Left hindlimb (tissue), 1 donor: ENCODE measurements around the gene SF3A2.

Experiments
- DNase-seq: peaks from one replicate; pipeline ENCODE4 v3.0.0-alpha.2; 2018

Gene SF3A2

GRCh38 chr19:2227415-2228156 is 9.0 kb upstream of the SF3A2 start:
- no peak for DNase-seq

- DNase-seq = no peak
Measured at GRCh38 chr19:2228157-2229030, 8.2 kb upstream of the SF3A2 start.

GRCh38 chr19:2229103-2230032 is 7.3 kb upstream of the SF3A2 start:
- no peak for DNase-seq

DNA sequence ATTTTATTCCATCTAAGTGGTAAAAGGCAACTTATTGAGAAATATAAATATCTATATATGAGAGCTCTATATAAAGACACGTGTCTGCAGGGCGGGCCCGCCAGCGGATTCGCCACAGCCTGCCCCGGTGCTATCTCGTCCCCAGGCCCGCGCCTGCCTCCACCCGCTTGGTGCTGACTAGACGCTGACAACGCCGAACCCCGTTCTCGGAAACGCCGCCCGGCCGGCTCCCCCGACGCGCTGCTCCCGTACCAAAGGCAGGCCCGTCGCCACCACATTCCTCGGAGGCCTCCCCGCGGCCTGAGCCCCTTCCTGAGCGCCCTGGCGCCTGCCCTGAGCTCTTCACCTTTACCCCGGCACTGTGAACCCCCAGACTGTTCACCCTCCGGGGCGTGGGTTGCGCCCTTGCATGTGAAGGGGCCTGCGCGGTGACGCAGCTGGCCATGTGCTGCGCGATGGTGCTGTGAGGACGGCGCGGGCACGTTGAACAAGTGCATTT is 6.5 kb upstream of the SF3A2 start:
- DNase-seq = no peak

DNA sequence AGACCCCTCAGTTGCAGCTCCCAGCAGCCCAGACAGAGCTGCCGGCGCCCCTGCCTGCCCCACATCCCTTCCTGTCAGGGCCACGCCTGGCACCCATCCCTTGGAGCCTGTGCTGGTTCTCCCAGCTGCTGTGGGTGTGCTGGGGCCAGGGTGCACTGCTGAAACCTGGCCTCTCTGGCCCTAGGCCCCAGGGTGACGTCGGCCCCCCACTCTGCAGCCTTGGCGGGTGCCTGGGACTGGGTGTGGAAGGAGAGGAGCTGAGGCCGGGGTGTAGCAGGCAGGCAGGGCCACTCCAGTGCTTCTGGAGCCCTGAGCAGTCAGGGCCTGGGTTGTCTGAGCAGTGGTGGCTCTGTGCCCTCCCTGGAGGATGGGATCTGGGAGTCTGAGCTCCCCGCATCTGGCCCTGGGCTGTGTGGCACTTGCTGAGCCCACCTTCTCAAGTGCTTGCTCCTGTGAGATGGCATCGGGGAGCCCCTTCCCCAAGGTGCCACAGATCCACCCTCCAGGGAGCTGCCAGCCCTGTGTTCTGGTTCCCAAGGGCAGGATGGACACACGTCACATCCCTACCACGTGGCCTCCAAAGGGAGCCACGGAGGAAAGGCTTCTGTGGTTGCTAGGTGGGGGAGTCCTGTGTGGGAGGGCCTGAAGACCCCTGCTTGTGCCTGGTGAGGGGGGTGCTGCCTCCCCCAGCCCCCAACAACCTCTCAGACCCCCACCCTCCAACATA is 5.7 kb upstream of the SF3A2 start:
- no peak for DNase-seq

DNA sequence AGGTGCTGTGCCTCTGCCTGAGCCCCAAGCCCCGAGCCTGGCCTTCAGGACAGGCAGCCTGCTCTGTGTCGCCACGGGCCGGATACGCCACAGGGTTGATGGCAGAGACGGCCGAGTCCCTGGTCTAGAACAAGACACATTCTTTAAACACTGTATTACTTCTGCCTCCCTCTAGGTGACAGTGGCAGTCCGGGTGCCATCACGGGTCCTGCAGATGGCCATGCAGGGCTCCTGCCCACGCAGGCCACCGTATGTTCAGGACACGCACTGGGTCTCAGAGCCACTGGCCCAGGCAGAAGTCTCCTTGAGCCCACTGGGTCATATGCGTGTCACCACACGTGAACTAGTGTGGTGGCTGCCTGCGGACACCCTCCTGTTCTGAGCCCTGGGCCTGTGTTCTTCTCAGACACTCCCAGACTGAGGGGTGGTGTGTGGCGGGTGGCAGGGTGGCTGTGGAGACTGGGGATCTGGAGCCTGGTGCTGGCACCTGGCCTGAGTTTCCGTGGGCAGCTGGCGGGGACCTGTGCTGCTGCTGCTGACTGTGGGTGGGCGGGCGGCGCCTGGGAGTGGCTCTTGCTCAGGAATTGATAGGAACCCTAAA is 4.9 kb upstream of the SF3A2 start:
- DNase-seq = no peak

- no peak for DNase-seq
Measured at GRCh38 chr19:2232286-2233151, 4.1 kb upstream of the SF3A2 start.

GRCh38 chr19:2233601-2234280 is 2.9 kb upstream of the SF3A2 start:
- DNase-seq = no peak

GRCh38 chr19:2234996-2235380 is 1.6 kb upstream of the SF3A2 start:
- no peak for DNase-seq

DNA sequence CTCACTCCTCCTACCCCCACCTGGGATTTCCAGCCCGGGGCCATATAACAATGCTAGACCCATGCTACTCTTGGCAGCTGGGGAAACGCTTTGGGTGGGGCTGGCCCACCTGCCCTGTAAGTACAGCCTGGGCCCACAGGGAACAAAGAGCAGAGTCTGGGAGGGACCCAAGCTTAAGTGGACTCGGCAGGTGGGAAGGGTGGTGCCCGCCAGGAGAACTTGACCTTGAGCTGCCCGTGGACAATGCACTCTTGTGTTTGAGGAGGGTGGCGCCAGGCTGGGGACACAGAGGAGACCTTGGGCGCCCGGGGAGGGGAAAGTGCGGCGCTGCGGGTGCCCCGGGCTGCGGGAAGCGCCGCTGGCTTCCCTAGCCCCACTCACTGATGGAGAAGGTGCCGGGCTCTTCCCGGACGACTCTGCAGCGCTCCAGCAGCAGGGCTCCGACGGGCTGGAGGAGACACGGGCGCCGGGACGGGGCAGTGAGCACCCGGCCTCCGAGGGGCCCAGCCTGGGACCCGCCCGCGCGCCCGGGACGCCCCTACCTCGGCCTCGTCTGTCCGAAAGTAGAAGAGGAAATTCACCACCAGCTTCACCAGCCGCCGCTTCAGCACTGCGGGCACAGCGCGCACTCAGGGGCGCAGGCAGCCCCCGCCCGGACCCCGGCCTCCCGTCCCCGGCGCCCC is 1.1 kb upstream of the SF3A2 start:
- no peak for DNase-seq

DNA sequence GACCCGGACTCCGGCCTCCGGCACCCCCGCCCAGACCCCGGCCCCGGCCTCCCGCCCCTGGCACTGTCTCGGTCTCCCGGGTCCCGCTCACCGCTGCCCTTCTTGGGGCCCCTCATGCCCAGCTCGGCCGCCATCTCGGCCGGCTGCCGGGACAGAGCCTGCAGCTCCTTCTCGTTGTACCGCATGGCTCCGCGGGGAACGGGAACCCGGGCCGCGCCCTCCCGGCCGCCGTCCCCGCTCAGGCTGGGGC is 635 bp upstream of the SF3A2 start:
- no peak for DNase-seq

GRCh38 chr19:2237051-2237868 is 636 bp downstream of the SF3A2 start:
- no peak for DNase-seq

DNA sequence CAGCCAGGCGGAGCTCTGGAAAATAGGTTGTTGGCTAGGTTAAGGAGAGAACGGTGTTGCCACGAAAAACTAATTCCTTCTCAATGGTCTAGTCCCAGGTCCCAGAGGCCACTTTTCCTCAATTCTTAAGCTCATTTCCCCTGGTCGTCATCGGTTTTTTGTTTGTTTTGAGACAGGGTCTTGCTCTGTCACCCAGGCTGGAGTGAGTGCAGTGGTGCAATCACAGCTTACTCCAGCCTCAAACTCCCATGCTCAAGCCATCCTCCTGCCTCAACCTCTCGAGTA is 1.2 kb downstream of the SF3A2 start:
- no peak for DNase-seq

DNA sequence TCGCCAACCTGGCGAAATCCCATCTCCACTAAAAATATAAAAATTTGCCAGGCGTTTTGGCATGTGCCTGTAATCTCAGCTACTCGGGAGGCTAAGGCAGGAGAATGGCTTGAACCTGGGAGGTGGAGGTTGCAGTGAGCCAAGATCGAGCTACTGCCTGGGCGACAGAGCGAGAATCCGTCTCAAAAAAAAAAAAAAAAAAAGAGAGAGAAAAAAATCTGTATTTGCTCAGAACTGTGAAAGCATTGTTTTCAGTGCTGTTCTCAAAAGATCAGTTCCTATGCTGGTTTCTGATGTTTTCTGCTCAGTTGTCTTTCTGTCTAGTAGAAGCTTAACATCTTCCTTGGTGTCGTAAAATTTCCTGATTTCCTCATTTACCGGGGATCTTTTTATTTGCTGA is 2.5 kb downstream of the SF3A2 start:
- no peak for DNase-seq

DNA sequence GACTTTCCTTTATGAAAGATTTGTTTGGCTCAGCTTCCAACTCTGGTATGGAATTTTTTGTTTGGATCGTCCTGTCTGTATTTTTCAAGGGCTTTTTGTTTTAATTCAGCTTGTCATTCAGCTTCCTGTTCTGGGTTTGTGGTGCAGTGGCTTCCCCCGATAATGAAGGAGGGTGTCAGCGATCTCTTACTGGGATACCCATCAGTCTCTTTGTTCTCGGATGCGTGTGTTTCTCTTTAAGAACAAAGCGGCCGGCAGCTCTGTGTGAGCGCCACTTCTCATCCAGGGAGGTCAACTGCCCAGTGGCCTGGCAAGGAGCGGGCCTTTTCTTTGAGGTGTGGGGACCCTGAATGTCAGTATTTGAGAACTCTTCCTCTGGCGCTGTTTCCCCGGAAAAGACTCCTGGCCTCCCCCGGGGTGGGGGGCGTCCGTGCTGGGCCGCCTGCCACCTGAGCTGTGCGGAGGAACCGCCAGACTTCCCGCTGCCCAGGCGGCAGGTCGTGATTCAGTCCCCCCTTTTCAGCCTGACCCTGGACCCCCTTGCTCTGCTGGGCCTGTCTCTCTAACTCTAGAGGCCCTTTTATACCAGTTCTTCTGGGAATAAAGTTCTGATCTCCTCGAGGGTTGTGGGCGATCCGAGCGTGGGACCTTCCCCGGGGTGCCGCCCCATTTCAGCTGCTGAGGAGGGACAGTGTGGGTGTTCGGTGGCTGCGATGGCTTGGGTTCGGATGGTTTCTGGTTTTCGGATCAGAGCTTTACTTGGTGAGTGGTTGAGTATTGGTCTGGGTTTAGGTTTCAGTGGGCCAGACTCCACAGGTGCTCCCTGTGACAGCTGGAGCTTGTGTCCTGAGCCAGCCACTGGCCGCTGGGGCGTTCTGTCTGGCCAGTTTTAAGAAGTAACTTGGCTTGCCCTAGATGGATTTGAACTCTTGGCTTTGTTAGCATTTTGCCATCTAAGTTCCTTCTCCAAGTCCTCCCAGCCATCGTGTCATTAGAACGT is 3.4 kb downstream of the SF3A2 start:
- DNase-seq = no peak

DNA sequence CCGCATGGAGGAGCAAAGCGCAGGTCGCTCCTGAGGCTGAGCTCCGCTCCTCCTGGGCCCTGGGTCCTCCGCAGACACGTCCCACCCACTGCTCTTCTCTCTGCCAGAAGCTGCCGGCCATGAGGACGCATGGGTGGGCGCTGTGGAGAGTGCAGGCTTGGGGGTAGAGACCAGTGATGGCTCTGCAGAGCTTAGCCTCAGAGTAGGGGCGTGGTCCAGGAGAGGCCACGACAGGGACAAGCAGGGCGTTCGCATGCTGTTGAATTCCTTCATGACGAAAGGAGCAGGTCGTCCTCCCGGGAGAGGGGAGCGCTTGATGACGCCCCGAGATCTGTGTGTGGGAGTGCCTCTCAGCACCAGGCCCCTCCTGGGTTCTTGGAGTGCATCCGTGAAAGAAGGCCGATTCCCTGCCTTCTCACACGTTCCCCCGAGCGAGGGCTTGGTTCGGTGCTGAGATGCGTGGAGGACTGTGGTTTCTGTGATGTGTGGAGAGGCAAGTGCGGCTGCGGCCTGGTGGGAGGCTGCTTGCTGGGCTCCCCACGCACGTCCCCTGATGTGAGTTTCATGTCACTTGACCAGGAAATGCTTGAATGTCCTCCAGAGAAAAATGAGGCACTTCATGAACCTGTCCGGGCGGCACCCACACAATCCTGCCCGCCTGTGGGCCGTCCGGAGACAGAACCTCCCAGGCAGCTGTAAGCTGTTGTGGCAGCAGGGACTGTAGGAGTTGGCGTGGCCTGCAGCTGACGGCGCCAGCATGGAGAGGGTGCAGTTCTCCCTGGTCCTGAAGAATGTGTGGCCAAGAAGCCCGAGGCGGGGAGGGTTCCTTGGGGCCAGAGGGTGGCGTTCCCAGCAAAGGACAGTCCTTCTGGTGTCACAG is 4.5 kb downstream of the SF3A2 start:
- DNase-seq = no peak

GRCh38 chr19:2242092-2242537 is 5.5 kb downstream of the SF3A2 start:
- DNase-seq = no peak
